D721Med (cell line): ENCODE results near the gene IL22RA2.
"Not testable (repeated sequence)": the region's sequence is repeated elsewhere in the genome, so short reads cannot be mapped to it uniquely, and the experiment has no call there.

Experiments used
- DNase-seq: peaks from one replicate; pipeline ENCODE4 v3.0.0; 2011; ENCODE audit warnings: low spot score; ENCODE audit not compliant: insufficient read length
- FAIRE-seq: peaks from 2 replicates; lab custom pipeline; 2011; peaks lifted over from hg19 to GRCh38; lab: Jason Lieb, UNC
- TF ChIP-seq, protein P1 (sequence below): IDR thresholded peaks from 2 replicates; pipeline ENCODE4 v1.5.1; 2012; ENCODE audit warnings: mild to moderate bottlenecking, control low read depth; ENCODE audit not compliant: insufficient read depth; ENCODE audit errors: missing control alignments

The IL22RA2 gene

GRCh38 chr6:137210903-137211302 lies 37.5 kb upstream of the IL22RA2 start:
- DNase-seq: no peak
- TF ChIP-seq, protein P1, sequence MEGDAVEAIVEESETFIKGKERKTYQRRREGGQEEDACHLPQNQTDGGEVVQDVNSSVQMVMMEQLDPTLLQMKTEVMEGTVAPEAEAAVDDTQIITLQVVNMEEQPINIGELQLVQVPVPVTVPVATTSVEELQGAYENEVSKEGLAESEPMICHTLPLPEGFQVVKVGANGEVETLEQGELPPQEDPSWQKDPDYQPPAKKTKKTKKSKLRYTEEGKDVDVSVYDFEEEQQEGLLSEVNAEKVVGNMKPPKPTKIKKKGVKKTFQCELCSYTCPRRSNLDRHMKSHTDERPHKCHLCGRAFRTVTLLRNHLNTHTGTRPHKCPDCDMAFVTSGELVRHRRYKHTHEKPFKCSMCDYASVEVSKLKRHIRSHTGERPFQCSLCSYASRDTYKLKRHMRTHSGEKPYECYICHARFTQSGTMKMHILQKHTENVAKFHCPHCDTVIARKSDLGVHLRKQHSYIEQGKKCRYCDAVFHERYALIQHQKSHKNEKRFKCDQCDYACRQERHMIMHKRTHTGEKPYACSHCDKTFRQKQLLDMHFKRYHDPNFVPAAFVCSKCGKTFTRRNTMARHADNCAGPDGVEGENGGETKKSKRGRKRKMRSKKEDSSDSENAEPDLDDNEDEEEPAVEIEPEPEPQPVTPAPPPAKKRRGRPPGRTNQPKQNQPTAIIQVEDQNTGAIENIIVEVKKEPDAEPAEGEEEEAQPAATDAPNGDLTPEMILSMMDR: no peak
- FAIRE-seq: no peak

- FAIRE-seq: no peak
Observed at GRCh38 chr6:137208279-137208678, 34.8 kb upstream of the IL22RA2 start.

DNA sequence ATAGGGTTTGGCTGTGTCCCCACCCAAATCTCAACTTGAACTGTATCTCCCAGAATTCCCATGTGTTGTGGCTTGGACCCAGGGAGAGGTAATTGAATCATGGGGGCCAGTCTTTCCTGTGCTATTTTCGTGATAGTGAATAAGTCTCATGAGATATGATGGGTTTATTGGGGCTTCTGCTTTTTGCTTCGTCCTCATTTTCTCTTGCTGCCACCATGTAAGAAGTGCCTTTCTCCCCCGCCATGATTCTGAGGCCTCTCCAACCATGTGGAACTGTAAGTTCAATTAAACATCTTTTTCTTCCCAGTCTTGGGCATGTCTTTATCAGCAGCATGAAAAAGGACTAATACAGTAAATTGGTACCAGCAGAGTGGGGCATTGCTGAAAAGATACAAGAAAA lies 34.0 kb upstream of the IL22RA2 start:
- FAIRE-seq, DNase-seq: not testable (repeated sequence)

More at GRCh38 chr6:137208279-137208678, 34.8 kb upstream of the IL22RA2 start:
- TF ChIP-seq, protein P1: no peak
- DNase-seq: no peak

GRCh38 chr6:137206577-137206976 lies 33.1 kb upstream of the IL22RA2 start:
- FAIRE-seq: no peak

GRCh38 chr6:137203256-137203655 lies 29.8 kb upstream of the IL22RA2 start:
- FAIRE-seq: no peak
- TF ChIP-seq, protein P1: no peak
- DNase-seq: no peak

More at GRCh38 chr6:137206577-137206976, 33.1 kb upstream of the IL22RA2 start:
- no peak for DNase-seq
- TF ChIP-seq, protein P1: no peak

DNA sequence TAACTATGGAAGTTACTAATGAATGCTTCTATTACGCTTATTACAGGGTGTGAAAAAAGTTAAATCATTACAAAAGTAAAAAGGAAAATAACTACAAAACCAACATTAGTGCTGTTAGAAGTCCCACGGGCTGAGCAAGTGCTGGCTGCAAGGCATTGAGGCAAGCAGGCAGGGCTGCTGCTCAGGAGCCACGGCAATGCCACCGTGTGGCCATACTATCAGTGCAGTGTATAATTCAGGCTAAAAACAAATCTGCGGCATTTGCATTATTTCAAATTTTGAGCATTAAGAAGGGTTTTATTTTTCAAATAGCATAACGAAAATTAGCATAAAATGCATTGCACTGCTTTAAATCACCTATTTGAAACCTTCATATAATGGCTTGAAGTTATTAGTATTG lies 28.6 kb upstream of the IL22RA2 start:
- TF ChIP-seq, protein P1: peak; percentile 12
- DNase-seq (no peak), FAIRE-seq (no peak)

DNA sequence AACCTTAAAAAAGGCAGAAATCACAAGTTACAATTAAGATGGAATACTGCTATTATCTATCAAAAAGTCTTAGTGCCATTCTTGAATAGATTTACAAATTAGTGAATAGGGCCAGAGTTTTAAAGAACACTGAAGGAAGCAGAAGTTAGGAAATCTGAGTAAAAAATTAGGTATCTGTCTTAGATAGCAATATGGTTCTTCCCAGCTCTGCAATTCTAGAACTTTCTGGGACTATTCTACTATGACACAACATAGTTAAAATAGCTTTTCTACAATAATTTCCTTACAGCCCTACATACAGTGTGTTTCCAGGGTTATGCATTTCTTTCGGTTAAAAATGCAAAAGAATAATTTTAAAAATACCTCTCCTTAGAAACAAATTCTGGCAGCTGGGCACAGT lies 27.6 kb upstream of the IL22RA2 start:
- DNase-seq (no peak), FAIRE-seq (no peak)
- TF ChIP-seq, protein P1: no peak

GRCh38 chr6:137200288-137200687 lies 26.8 kb upstream of the IL22RA2 start:
- DNase-seq (no peak), FAIRE-seq (no peak)
- TF ChIP-seq, protein P1: no peak
